HepG2 (cell line): ENCODE data around the gene CGNL1. TPM values are rescaled to one million over a fixed set of nuclear protein-coding genes. Genes with fewer than 3 reads are reported as not detected.

Experiments
- ATAC-seq: fragments of 200-7000 bp; cut with Tn5 transposase; 3 replicates; pipeline ENCODE4 v1.9.1; 2020; ENCODE audit warnings: mild to moderate bottlenecking, moderate library complexity
- BruUV-seq: library from RNA; stranded (reverse); fragments of 400-500 nt; replicated peaks from 2 replicates; lab custom pipeline; 2021; lab: Mats Ljungman, UMichigan
- CTCF ChIA-PET: fragments of 300-600 bp; formaldehyde crosslinking; extraction: SDS; loops from one replicate; lab custom pipeline; 2021; ENCODE audit warnings: low total read pairs, inconsistent platforms, low intra/inter-chr PET ratio; lab: Yijun Ruan, JAX
- POLR2A ChIA-PET: fragments of 350-600 bp; sonication (Branson Sonifier 250); formaldehyde crosslinking; loops from one replicate; lab custom pipeline; 2020; ENCODE audit warnings: antibody characterized with exemption, inconsistent platforms; lab: Yijun Ruan, JAX
- DNase-seq: peaks from one replicate; pipeline ENCODE4 v3.0.0-alpha.2; 2015; ENCODE audit warnings: low spot score
- FAIRE-seq: peaks from 3 replicates; lab custom pipeline; 2011; peaks lifted over from hg19 to GRCh38; lab: Jason Lieb, UNC
- H2AFZ ChIP-seq: one replicate; pipeline ENCODE4 v1.6.1; 2011; ENCODE audit warnings: low read length, inconsistent platforms
- H3K27ac ChIP-seq: fragments of 300-600 bp; 3 replicates; pipeline ENCODE4 v1.8.0; 2011; ENCODE audit warnings: mixed run types, mild to moderate bottlenecking, mixed read lengths, low read length, inconsistent platforms; ENCODE audit not compliant: insufficient read depth; ENCODE audit errors: extremely low read length
- H3K27me3 ChIP-seq, 2 experiments: fragments of 200-600 bp in 1 of 2; 2 replicates in 1 of 2; 3 replicates in 1 of 2; pipeline versions ENCODE4 v1.6.0 to v1.8.0; 2011; ENCODE audit warnings: low read length in 2 of 2, mild to moderate bottlenecking in 2 of 2, moderate library complexity in 2 of 2, inconsistent platforms in 1 of 2; ENCODE audit not compliant: insufficient read depth in 2 of 2, control insufficient read depth in 1 of 2
- H3K36me3 ChIP-seq, 2 experiments: fragments of 200-600 bp in 1 of 2; replicated peaks in 1 of 2; 2 replicates in 1 of 2; 3 replicates in 1 of 2; pipeline versions ENCODE4 v1.5.1 to v1.8.0; 2011; ENCODE audit warnings: low read length in 2 of 2, inconsistent platforms in 1 of 2; ENCODE audit not compliant: insufficient read depth in 2 of 2, control insufficient read depth in 1 of 2
- H3K4me1 ChIP-seq: 2 replicates; pipeline ENCODE4 v1.5.1; 2012; ENCODE audit warnings: low read length, inconsistent platforms; ENCODE audit not compliant: insufficient read depth
- H3K4me2 ChIP-seq: 2 replicates; pipeline ENCODE4 v1.6.0; 2011; ENCODE audit warnings: low read depth, low read length, inconsistent platforms
- H3K4me3 ChIP-seq, 3 experiments: fragments of 200-600 bp in 1 of 3; sonication (generic), shearing (Covaris generic) in 1 of 3; replicated peaks in 1 of 3; 2 replicates each; pipeline ENCODE4 v1.5.1; 2011 to 2016; ENCODE audit warnings: low read length in 3 of 3, inconsistent platforms in 2 of 3, low read depth in 2 of 3, mild to moderate bottlenecking in 2 of 3, control low read depth in 1 of 3, mixed read lengths in 1 of 3; ENCODE audit not compliant: insufficient read depth in 1 of 3
- H3K79me2 ChIP-seq: one replicate; pipeline ENCODE4 v1.6.1; 2011; ENCODE audit warnings: low read length, inconsistent platforms; ENCODE audit not compliant: insufficient read depth
- H3K9ac ChIP-seq: 2 replicates; pipeline ENCODE4 v1.6.0; 2011; ENCODE audit warnings: mild to moderate bottlenecking, low read depth, low read length, inconsistent platforms; ENCODE audit not compliant: insufficient read depth
- H3K9me3 ChIP-seq: 2 replicates; pipeline ENCODE4 v1.5.1; 2012; ENCODE audit warnings: mild to moderate bottlenecking, low read length
- H4K20me1 ChIP-seq: 2 replicates; pipeline ENCODE4 v1.6.0; 2011; ENCODE audit warnings: inconsistent platforms, mild to moderate bottlenecking, low read length, moderate library complexity; ENCODE audit not compliant: insufficient read depth
- KIAA2018 ChIP-seq: sonication (generic); formaldehyde crosslinking; IDR thresholded peaks from 2 replicates; pipeline ENCODE4 v1.5.0; 2020; ENCODE audit warnings: mild to moderate bottlenecking, missing genetic modification reagents, borderline replicate concordance
- MZF1 ChIP-seq: sonication (generic); formaldehyde crosslinking; IDR thresholded peaks from 2 replicates; pipeline ENCODE4 v1.8.1; 2023; ENCODE audit warnings: mild to moderate bottlenecking, missing genetic modification reagents, borderline replicate concordance
- PRMT3 ChIP-seq: sonication (generic); formaldehyde crosslinking; IDR thresholded peaks from 2 replicates; pipeline ENCODE4 v1.8.1; 2022; ENCODE audit warnings: low read depth, mild to moderate bottlenecking, moderate library complexity, missing genetic modification reagents, borderline replicate concordance
- RBAK ChIP-seq: sonication (generic); formaldehyde crosslinking; IDR thresholded peaks from 2 replicates; pipeline ENCODE4 v1.5.1; 2020; ENCODE audit warnings: mild to moderate bottlenecking, missing genetic modification reagents
- SP5 ChIP-seq: IDR thresholded peaks from 2 replicates; pipeline ENCODE4 v1.6.1; 2016; ENCODE audit warnings: low read depth, borderline replicate concordance
- ZBTB39 ChIP-seq: sonication (generic); formaldehyde crosslinking; IDR thresholded peaks from 2 replicates; pipeline ENCODE4 v1.5.0; 2020; ENCODE audit warnings: missing genetic modification reagents
- ZNF720 ChIP-seq: sonication (generic); formaldehyde crosslinking; IDR thresholded peaks from 2 replicates; pipeline ENCODE4 v1.4.0; 2020; ENCODE audit warnings: missing genetic modification reagents
- ZNF749 ChIP-seq: sonication (generic); formaldehyde crosslinking; IDR thresholded peaks from 2 replicates; pipeline ENCODE4 v1.8.0; 2022; ENCODE audit warnings: mild to moderate bottlenecking, missing genetic modification reagents, moderate library complexity, borderline replicate concordance
- WGBS: methylation state at CpG from one replicate; pipeline ENCODE4 v1.1.6; 2017; ENCODE audit warnings: low lambda C conversion rate; 5-methylcytosine and 5-hydroxymethylcytosine counted together
- in situ Hi-C: cut with HindIII; loops from 2 replicates; pipeline ENCODE4 v1.10.0; 2017; ENCODE audit warnings: low pct_unique_long_range_greater_than_20kb; ENCODE audit not compliant: extremely low pct_ligation_motif_present
- intact Hi-C: fragments of 100-400 bp; cut with micrococcal nuclease; formaldehyde crosslinking; loops from one replicate; pipeline ENCODE4 v1.10.0; 2022; ENCODE audit not compliant: unreplicated experiment
- polyA plus RNA-seq, 8 experiments: library from polyadenylated mRNA; depleted of rRNA in 3 of 8; stranded (reverse) in 7 of 8; unstranded in 1 of 8; fragments of >200 nt; fragmentation: Illumina TruSeq in 4 of 8; extraction: Trizol in 4 of 8; gene quantifications; 2 replicates each; pipeline versions ENCODE4 v1.2.1 to v1.2.3, GENCODE V29; 2011 to 2016; ENCODE audit warnings: low read depth in 4 of 8, missing spikeins in 1 of 8, mixed read lengths in 1 of 8; ENCODE audit not compliant: insufficient read depth in 1 of 8
- total RNA-seq, 5 experiments: library from RNA; depleted of rRNA; stranded (reverse); fragments of >200 nt; fragmentation: Illumina TruSeq; extraction: Trizol; gene quantifications; 2 replicates each; pipeline ENCODE4 v1.2.3, GENCODE V29; 2016; ENCODE audit warnings: low read depth in 1 of 5

CGNL1 gene
- total and polyA plus RNA-seq, 2 of the 13 experiments (the other 11 are each of a cell fraction or from before 2014, with no cell fraction given): 5.6 to 15.6 TPM

GRCh38 chr15:57440799-57441198 is 64.5 kb downstream of the CGNL1 start:
- Histone ChIP-seq H3K4me1 (peaks cover 7% of the 10 kb centered on the region; the same call in 1 of the 2 replicates), H2AFZ (no peak overlapping the region), H4K20me1 (no peaks in the 10 kb centered on the region), H3K27ac (no peak overlapping the region), H3K27me3 (no peaks in the 10 kb centered on the region), H3K9ac (no peak overlapping the region), H3K4me2 (no peak overlapping the region), H3K4me3 (no peak overlapping the region), H3K9me3 (no peaks in the 10 kb centered on the region), H3K36me3 (peaks cover 4 to 25% of the 10 kb centered on the region in 2 experiments; a peak in 4 of 5 replicates), H3K79me2 (no peaks in the 10 kb centered on the region)
- no TSS peak for BruUV-seq
- TF ChIP-seq ZNF749 (CRISPR knock-in tag) (no peak), SP5 (CRISPR knock-in tag) (no peak), MZF1 (CRISPR knock-in tag) (no peak)
- ChIA-PET POLR2A (no interaction called here), CTCF (no interaction called here)
- in situ Hi-C loops: no loop called here
- FAIRE-seq (no peak), DNase-seq (no peak), ATAC-seq (no peak)
- WGBS: 0% methylated on average over 1 of the region's 1 CpG
- intact Hi-C loops: no loop called here

- H3K4me3 ChIP-seq: no peak overlapping the region
- no peaks in the 10 kb centered on the region for H3K79me2 ChIP-seq
- 96% methylated on average over 3 of the region's 3 CpGs for WGBS
- intact Hi-C loops: no loop called here
- H3K9ac ChIP-seq: no peak overlapping the region
- ATAC-seq (no peak), FAIRE-seq (no peak), DNase-seq (no peak)
- ChIA-PET POLR2A (no interaction called here), CTCF (no interaction called here)
- peaks cover 4 to 31% of the 10 kb centered on the region in 2 experiments; a peak in 4 of 5 replicates for H3K36me3 ChIP-seq
- H2AFZ ChIP-seq: no peak overlapping the region
- no peaks in the 10 kb centered on the region for H3K27me3 ChIP-seq
- H3K9me3 ChIP-seq: no peaks in the 10 kb centered on the region
- H3K4me2 ChIP-seq: no peak overlapping the region
- H3K4me1 ChIP-seq: peaks cover 9% of the 10 kb centered on the region; the same call in 1 of the 2 replicates
- H4K20me1 ChIP-seq: no peaks in the 10 kb centered on the region
- H3K27ac ChIP-seq: no peak overlapping the region
- in situ Hi-C loops: no loop called here
- no TSS peak for BruUV-seq
- TF ChIP-seq RBAK (CRISPR knock-in tag) (no peak), ZNF720 (CRISPR knock-in tag) (no peak), PRMT3 (CRISPR knock-in tag) (no peak), ZBTB39 (CRISPR knock-in tag) (no peak), KIAA2018 (CRISPR knock-in tag) (no peak)
These were observed 66.0 kb downstream of the CGNL1 start for GRCh38 chr15:57442335-57442734.
